Measurements from ENCODE around the gene CCDC116. TPM values are rescaled to one million over a fixed set of nuclear protein-coding genes. Genes with fewer than 3 reads are reported as not detected.
A peak's percentile ranks its signal among the peaks of the same experiment; 100 is the strongest.
"Not testable (repeated sequence)": the region's sequence is repeated elsewhere in the genome, so short reads cannot be mapped to it uniquely, and the experiment has no call there.

The CCDC116 gene
- total RNA-seq, 1 donor from 2014 or later, result 0.07 TPM

GRCh38 chr22:21631025-21631424 is 1.5 kb upstream of the CCDC116 start:
- no peak for DNase-seq (ENCODE audit: low read depth, low spot score)

DNA sequence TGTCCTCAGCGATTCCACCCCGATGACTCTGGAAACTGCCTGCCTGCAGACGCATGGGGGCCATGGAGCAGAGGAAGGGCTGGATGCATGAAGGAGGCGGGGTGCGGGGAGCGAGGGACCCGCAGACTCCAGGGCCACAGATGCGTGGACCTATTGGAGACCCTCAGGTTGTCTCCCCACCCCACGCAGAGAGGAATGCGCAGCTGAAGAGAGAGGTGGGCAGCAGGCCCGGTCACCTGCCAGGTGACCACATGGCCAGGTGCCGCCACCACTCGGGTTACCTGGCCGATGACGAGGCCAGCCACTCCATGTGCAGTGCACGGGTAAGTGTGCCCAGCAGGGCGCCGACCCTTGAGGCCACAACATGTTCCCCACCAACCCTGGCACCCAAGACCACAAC is 371 bp downstream of the CCDC116 start:
- DNase-seq (ENCODE audit: low read depth, low spot score), result no peak

GRCh38 chr22:21633481-21633880 is 921 bp downstream of the CCDC116 start:
- DNase-seq (ENCODE audit: low read depth, low spot score), result no peak

DNA sequence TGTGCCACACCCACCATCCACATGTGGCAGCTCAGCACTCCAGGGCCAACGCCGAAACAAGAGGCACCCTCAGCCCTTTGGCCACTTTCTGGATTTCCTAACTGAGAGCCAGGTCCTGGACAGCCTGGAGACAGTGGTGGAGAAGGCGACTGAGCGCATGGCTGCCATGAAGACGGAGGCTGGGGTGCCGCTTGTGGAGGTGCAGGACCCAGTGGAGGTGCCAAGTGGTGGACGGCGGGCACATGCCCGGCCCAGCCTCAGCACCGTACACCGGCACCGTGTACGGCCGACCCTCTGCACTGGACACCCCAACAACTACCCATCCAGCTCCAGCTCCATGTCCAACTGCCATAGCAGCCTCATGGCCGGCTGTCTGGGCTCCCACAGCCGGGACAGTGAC is 1.5 kb downstream of the CCDC116 start:
- no peak for DNase-seq (ENCODE audit: low read depth, low spot score)

GRCh38 chr22:21634844-21635243 is 2.3 kb downstream of the CCDC116 start:
- DNase-seq (ENCODE audit: low read depth, low spot score), result no peak

- no peak for DNase-seq (ENCODE audit: low read depth, low spot score)
These were observed 3.4 kb downstream of the CCDC116 start for GRCh38 chr22:21635771-21636510.

DNA sequence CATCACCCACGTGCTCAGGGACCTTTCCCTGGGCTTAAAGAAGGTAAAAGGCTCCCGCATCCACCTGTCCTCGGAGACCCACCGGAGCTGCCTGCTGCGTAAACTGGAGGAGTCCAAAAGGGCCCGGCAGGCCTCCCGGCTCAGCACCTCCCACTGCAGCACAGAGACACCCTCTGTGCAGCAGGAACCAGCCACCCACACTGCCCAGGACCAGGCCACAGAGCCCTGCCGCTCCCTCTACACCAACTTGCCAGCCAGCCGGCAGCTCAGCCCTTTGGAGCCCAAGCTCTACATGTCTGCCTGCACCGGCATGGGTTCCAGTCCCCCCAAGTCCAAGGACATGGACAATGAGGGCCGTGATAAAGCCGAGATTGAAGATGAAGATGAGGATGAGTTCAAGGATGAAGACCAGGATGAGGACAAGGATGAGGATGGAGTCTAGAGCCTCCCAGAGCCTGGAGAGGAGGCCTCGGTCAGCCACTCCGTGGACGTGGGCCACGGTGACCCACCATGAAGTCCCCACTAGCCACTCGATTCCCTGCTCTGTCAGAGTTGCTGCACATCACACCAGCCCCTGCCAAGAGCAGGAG is 4.2 kb downstream of the CCDC116 start:
- DNase-seq (ENCODE audit: low read depth, low spot score), result no peak

GRCh38 chr22:21637450-21637849 is 4.9 kb downstream of the CCDC116 start:
- not testable (repeated sequence) for DNase-seq (ENCODE audit: low read depth, low spot score)

DNA sequence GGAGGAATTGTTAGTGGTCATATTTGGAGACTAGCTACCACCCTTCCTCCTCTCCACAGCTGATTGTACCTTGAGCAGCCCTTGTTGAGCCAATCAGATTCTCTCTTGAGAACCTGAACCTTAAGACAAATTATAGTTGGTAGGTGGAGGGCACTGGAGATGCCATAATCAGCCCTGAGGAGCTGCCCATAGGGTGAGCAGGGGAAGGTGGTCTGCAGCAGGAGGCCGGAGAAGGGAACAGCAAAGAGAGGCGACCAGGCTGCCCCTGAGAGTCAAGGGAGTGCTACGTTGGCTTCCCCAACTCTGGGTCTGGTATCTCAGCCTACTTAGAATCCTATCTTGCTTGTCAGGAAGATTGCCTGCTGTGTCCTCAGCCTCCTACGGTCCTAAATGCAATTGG is 6.8 kb downstream of the CCDC116 start:
- no peak for DNase-seq (ENCODE audit: low read depth, low spot score)

GRCh38 chr22:21640810-21641209 is 8.2 kb downstream of the CCDC116 start:
- DNase-seq (ENCODE audit: low read depth, low spot score), result no peak

DNA sequence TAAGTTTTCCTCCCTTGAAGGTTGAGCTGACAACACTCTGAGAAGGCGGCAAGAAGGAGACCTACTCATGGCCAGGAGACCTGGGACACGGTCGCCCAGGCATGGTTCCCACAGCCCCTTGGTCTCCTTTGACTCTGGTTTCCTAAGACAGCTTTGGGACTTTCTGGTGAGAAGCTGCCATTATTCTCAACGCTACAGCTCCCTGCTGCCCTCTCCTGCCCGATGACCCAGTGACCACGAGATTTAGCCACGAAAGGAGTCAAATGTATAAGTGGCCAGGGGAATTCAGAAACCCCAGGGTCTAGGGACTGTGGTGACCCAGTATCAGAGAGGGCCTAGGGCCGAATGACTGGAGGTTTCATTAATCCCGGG is 8.8 kb downstream of the CCDC116 start:
- DNase-seq (ENCODE audit: low read depth, low spot score), result no peak

DNA sequence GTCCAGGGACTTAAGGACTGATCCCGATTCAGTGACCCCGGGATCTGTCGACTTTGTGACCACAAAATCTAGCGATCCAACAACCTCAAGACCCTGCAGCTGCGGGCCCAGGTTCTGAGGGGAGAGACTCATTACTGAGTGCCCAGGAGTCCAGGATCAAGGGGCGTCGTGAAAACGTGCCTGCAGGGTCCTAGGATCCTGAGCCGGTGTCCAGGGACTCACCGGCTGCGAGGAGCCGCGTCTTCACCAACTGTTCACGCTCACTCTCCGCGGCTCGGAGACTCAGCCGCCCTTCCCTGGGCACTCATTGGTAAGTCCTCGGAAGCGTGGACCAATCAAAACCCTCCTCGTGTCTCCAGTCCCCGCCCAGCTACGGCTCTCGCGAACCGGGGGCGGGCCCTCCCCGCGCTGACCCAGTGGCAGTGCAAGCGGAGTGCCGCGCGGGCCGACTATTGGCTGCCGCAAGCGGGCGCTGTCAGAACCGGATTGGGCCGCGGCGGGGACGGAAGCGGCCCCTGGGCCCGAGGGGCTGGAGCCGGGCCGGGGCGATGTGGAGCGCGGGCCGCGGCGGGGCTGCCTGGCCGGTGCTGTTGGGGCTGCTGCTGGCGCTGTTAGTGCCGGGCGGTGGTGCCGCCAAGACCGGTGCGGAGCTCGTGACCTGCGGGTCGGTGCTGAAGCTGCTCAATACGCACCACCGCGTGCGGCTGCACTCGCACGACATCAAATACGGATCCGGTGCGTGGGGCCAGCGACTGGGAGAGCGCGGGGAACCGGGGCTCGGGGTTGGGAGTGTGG is 9.4 kb downstream of the CCDC116 start, which contains the start of gene SDF2L1:
SDF2L1 (plus strand) TSS at position 514 of the 795 bp plus-strand sequence; CDS start at position 549, 35 bp downstream.
- peak; percentile 96 for DNase-seq (ENCODE audit: low read depth, low spot score)

- no peak for DNase-seq (ENCODE audit: low read depth, low spot score)
These were observed 10.3 kb downstream of the CCDC116 start for GRCh38 chr22:21642584-21643448.

DNA sequence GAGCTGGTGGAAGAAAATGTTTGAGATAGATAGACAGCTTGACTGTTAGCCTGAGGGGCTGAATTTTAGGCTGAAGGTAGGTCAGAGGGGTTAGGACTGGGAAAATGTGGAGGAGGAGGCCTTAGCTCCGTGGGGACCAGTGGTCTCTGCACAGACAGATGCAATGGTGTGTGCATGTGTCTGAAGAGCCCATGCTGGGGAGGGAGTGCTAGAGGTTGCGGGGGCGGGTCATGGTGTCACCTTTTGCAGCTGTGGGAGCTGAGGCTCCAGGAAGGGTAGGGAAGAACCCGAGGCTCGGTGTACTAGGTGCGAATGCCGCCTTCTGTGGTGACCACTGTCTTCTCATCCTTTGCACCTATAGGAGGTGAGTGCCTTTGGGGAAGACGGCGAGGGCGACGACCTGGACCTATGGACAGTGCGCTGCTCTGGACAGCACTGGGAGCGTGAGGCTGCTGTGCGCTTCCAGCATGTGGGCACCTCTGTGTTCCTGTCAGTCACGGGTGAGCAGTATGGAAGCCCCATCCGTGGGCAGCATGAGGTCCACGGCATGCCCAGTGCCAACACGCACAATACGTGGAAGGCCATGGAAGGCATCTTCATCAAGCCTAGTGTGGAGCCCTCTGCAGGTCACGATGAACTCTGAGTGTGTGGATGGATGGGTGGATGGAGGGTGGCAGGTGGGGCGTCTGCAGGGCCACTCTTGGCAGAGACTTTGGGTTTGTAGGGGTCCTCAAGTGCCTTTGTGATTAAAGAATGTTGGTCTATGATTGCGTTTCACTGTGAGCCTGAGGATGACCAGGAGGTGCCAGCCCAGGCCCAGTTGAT is 11.2 kb downstream of the CCDC116 start:
- DNase-seq (ENCODE audit: low read depth, low spot score), result no peak

GRCh38 chr22:21645513-21645912 is 13.0 kb downstream of the CCDC116 start:
- DNase-seq (ENCODE audit: low read depth, low spot score), result not testable (repeated sequence)

GRCh38 chr22:21646608-21647590 is 14.3 kb downstream of the CCDC116 start:
- no peak for DNase-seq (ENCODE audit: low read depth, low spot score)

GRCh38 chr22:21650280-21650679 is 17.7 kb downstream of the CCDC116 start:
- DNase-seq (ENCODE audit: low read depth, low spot score), result no peak

GRCh38 chr22:21650823-21651520 is 18.4 kb downstream of the CCDC116 start:
- DNase-seq (ENCODE audit: low read depth, low spot score), result no peak
